Measurements from ENCODE around the gene PRKAG3.
A peak's percentile ranks its signal among the peaks of the same experiment; 100 is the strongest.

PRKAG3 gene

DNA sequence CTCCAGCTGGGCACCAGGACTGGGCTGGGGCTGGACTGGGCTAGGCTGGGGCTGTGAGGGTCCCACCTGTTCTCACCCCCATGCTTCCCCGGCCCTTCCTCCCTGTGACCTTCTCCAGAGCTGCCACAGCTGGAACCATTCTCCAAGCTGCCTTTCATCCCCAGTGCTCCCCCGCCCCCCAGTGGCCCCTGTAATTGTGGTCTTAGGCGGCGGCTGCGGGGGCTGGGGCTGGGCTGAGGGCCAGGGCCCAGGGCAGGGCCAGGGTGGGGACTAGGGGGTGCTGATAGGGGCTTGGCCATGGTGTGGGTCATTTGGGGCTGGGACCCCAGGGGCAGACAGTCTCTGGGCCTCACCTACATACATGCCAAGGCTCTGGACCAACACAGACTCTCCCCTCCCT lies 46.3 kb upstream of the PRKAG3 start:
- TF ChIP-seq, protein P1, sequence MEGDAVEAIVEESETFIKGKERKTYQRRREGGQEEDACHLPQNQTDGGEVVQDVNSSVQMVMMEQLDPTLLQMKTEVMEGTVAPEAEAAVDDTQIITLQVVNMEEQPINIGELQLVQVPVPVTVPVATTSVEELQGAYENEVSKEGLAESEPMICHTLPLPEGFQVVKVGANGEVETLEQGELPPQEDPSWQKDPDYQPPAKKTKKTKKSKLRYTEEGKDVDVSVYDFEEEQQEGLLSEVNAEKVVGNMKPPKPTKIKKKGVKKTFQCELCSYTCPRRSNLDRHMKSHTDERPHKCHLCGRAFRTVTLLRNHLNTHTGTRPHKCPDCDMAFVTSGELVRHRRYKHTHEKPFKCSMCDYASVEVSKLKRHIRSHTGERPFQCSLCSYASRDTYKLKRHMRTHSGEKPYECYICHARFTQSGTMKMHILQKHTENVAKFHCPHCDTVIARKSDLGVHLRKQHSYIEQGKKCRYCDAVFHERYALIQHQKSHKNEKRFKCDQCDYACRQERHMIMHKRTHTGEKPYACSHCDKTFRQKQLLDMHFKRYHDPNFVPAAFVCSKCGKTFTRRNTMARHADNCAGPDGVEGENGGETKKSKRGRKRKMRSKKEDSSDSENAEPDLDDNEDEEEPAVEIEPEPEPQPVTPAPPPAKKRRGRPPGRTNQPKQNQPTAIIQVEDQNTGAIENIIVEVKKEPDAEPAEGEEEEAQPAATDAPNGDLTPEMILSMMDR (IDR thresholded peaks at IDR 0.05; ENCODE audit: control insufficient read depth, extremely low read depth, insufficient read depth) = no peak
- H3K4me3 ChIP-seq (ENCODE audit: low read depth, low read length) = no peak overlapping the region
- no peak for DNase-seq (ENCODE audit: low read depth)

DNA sequence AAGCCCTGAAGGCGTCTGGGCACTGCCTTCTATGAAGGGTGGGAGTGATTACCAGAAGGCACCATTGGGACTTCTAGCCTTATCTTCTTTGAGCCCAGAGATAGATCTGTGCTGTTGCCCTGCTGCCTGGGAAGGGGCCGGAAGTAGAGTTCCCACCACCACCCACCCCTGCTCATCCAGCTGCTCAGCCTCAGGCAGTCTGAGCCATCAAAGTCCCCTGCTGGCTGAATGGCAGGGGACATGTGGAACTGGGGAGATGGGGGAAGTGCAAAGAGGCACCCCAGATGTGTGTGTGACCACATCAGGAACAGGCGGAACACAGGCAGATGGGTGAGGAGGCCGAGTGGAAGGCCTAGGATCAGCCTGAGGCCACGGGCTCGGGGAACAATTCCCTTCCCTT lies 45.7 kb upstream of the PRKAG3 start:
- TF ChIP-seq, protein P1 (IDR thresholded peaks at IDR 0.05; ENCODE audit: control insufficient read depth, extremely low read depth, insufficient read depth) = no peak
- H3K4me3 ChIP-seq (ENCODE audit: low read depth, low read length) = no peak overlapping the region
- no peak for DNase-seq (ENCODE audit: low read depth)

DNA sequence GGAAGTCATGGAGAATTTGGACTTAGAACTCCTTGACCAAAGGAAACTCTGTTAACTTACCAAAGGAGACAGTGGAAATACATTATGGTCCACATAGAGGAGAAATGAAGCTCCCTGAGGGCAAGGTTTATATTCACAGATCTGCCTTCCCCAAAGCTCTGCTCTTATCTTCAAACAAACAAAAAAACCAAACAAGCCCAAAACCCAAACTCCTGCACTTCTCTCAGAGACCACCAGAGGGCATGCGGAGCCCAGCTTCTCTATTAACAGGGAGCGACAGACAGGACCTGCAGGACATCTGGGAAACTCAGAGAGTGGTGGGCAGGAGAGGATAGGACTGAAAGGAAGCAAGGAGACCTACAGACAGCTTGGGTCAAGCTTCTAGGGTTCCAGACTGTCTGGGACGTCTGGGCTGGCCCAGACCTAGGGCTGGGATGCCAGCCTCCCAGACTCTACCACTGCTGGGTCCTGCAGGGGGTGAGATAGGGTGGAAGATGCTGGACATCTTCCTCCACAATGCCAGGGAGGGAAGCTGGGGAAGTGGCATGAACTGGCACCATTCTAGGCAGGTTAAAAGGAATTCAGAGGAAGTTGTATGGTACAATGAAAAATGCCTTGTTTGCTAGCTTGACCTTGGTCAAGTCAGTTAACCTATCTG lies 45.1 kb upstream of the PRKAG3 start:
- DNase-seq (ENCODE audit: low read depth) = no peak
- no peak overlapping the region for H3K4me3 ChIP-seq (ENCODE audit: low read depth, low read length)
- TF ChIP-seq, protein P1 (IDR thresholded peaks at IDR 0.05; ENCODE audit: control insufficient read depth, extremely low read depth, insufficient read depth) = peak; percentile 66

DNA sequence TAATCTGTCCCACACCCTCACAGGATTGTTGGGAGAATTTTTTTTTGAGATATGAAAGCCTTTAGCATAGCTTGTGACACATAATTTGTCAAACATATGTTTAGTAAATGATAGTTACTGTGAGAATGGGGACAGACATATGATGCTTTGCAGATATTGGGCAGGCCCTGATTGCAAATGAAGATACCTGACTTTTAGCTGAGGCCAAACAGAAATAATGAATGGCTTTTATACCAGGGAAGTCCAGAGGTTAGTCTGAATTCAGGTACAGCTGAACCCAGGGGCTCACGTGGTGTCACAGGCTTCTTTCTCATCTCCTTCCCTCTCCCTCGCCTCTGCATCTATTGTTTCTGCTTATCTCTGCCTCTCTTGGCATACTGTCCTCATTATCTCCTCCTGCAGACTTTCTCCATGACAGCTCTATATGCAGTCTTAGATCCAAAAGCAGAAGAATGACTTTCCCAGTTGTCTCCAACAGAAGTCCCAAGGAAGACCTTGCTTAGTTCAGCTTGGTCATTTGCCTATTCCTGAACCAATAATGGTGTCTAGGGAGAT lies 44.2 kb upstream of the PRKAG3 start:
- no peak overlapping the region for H3K4me3 ChIP-seq (ENCODE audit: low read depth, low read length)
- no peak for DNase-seq (ENCODE audit: low read depth)
- TF ChIP-seq, protein P1 (IDR thresholded peaks at IDR 0.05; ENCODE audit: control insufficient read depth, extremely low read depth, insufficient read depth) = no peak

DNA sequence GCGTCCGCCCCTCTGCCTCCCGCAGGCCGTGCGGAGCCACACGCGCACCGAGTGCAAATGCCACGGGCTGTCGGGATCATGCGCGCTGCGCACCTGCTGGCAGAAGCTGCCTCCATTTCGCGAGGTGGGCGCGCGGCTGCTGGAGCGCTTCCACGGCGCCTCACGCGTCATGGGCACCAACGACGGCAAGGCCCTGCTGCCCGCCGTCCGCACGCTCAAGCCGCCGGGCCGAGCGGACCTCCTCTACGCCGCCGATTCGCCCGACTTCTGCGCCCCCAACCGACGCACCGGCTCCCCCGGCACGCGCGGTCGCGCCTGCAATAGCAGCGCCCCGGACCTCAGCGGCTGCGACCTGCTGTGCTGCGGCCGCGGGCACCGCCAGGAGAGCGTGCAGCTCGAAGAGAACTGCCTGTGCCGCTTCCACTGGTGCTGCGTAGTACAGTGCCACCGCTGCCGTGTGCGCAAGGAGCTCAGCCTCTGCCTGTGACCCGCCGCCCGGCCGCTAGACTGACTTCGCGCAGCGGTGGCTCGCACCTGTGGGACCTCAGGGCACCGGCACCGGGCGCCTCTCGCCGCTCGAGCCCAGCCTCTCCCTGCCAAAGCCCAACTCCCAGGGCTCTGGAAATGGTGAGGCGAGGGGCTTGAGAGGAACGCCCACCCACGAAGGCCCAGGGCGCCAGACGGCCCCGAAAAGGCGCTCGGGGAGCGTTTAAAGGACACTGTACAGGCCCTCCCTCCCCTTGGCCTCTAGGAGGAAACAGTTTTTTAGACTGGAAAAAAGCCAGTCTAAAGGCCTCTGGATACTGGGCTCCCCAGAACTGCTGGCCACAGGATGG lies 42.0 kb upstream of the PRKAG3 start:
- TF ChIP-seq, protein P1 (IDR thresholded peaks at IDR 0.05; ENCODE audit: control insufficient read depth, extremely low read depth, insufficient read depth) = no peak
- H3K4me3 ChIP-seq (ENCODE audit: low read depth, low read length) = no peak overlapping the region
- no peak for DNase-seq (ENCODE audit: low read depth)

DNA sequence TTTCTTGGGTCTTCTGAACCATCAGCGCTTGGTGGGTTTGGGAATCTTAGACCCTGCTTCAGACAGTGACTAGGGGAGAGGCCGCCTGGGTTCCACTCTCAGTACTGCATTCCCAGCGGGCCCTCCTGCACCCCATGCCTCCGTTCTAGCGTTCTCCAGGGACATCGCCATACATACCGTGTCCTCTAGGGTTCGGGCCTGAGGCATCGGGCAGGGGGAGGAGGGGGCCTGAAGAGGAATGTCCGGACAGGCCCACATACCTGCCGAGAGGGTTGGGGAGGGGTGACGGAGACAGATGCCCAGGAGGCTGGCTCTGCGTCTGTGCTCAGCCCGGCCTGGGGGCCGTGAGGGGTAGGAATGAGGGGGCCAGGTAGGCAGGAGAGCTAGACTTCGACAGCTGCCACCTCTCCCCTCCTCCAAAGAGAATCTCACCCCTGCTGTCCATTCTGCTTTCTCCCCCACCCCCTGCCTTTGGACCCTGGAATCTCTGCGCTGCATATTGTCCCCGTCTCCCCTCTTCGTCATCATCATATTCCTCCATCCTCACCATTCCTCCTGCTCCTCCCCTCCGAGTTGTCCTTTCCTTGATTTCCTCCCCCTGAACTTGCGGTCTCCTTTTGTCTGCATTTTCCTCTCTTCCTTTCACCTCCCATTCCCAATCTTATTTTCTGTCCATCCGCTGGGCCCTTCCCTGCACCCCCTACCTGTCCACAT lies 41.2 kb upstream of the PRKAG3 start:
- TF ChIP-seq, protein P1 (IDR thresholded peaks at IDR 0.05; ENCODE audit: control insufficient read depth, extremely low read depth, insufficient read depth) = no peak
- H3K4me3 ChIP-seq (ENCODE audit: low read depth, low read length) = no peak overlapping the region
- no peak for DNase-seq (ENCODE audit: low read depth)
